NCI-H146 (cell line): ENCODE results near the gene HIRIP3.
"Not testable (repeated sequence)": the region's sequence is repeated elsewhere in the genome, so short reads cannot be mapped to it uniquely, and the experiment has no call there.

Experiments used
- DNase-seq: peaks from one replicate; lab custom pipeline; 2025; lab: John Stamatoyannopoulos, UW

Gene HIRIP3

DNA sequence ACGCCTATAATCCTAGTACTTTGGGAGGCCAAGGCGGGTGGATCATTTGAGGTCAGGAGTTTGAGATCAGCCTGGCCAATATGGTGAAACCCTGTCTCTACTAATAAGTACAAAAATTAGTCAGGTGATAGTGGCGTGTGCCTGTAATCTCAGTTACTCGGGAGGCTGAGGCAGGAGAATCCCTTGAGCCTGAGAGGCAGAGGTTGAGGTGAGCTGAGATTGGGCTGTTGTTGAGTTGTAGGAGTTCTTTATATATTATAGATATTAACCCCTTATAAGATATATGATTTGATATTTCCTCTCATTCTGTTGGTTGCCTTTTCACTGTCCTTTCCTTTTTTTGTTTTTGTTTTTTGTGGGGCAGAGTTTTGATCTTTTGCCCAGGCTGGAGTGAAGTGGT, 35.6 kb downstream of the HIRIP3 start:
- DNase-seq: not testable (repeated sequence)

DNA sequence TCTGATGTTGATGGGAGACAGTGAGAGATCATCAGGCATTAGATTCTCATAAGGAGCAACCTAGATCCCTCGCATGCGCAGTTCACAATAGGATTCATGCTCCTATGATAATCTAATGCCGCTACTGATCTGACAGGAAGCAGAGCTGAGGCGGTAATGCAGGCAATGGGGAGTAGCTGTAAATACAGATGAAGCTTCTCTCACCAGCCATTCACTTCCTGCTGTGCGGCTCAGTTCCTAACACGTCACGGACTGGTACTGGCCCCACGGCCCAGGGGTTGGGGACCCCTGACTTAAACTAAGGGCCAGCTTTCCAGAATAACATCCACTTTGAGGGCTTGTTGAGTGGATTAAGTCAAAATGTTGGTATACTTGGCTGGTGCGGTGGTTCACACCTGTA, 36.1 kb downstream of the HIRIP3 start:
- no peak for DNase-seq

DNA sequence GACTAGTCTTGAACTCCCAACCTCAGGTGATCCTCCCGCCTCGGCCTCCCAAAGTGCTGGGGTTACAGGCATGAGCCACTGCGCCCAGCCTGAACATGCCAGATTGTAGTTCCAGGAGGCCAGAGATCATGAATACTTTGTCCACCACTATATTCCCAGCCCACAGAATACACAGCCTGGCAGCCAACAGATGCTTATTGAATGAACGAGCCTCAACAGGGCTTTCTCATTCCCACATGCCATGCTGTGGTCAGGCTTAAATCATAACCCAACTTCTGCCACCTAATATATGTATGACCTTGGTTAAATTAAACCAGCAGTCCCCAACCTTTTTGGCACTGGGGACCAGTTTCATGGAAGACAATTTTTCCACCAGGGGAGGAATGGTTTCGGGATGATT, 36.7 kb downstream of the HIRIP3 start:
- no peak for DNase-seq

DNA sequence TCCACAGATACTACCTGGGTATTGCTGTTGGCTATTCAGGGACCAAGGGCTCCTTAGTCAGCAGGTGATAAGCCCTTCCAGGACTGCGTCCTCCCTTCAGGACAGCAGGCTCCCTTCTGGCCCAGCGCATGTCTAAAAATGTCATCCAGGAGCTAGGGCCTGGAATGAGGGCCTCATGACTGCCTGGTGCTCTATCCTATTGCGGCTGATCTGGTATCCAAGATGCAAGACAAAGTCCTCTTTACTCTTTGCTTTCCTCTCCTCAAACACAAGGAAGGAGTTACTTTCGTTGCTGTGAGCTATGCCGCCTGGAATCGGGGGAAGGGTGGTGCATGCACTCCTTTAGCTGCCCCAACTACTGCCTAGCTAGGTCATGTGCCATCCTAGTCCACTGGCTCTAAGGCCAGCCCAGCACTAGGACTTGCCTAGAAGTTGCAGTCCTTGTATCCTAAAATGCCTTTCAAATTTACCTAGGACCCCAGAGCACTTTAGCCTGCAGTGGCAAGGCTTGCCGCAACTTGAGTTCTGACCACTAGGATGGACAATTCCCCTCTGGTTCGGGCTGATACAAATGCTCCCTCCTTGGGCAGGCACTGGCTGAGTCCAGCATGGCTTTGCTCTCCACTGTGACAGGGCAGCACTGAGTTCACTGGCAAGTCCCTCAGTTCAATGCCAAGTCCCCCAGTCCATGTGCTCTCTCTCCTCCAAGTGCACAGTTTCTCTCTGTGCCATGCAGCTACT, 43.6 kb downstream of the HIRIP3 start:
- no peak for DNase-seq

DNA sequence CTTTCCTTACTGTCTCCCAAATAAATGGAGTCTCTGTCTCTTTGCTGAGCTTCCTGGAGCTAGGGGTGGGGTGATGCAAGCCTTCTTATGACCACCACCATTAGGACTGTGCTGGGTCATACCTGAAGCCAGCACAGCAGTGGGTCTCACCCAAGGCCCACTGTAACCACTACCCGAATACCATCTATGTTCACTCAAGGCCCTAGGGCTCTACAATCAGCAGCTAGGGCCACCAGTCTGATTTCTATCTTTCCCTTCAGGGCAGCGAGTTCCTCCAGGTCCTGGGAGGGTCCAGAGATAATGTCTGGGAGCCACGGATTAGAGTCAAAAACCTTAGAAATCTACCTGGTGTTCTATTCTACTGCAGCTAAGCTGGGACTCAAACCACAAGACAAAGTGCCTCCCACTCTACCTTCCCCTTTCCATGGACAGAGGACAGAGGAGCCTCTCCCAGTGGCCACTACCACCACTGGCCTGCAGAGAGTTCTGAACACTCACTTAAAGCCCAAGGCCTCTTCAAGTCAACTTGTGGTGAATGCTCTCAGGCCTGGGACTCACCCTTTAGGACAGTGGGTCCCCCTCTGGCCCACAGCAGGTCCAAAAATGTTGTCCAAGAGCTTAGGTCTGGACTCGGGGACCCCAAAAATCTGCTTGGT, 44.5 kb downstream of the HIRIP3 start:
- DNase-seq: no peak

DNA sequence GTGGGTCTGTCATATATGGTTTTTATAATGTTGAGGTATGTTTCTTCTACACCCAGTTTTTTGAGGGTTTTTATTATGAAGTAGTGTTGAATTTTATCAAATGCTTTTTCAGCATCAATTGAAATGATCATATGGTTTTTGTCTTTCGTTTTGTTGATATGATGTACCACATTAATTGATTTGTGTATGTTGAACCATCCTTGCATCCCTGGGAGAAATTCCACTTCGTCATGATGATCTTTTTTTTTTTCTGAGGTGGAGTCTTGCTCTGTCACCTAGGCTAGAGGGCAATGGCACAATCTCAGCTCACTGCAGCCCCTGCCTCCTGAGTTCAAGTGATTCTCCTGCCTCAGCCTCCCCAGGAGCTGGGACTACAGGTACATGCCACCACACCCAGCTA, 47.5 kb downstream of the HIRIP3 start:
- no peak for DNase-seq

DNA sequence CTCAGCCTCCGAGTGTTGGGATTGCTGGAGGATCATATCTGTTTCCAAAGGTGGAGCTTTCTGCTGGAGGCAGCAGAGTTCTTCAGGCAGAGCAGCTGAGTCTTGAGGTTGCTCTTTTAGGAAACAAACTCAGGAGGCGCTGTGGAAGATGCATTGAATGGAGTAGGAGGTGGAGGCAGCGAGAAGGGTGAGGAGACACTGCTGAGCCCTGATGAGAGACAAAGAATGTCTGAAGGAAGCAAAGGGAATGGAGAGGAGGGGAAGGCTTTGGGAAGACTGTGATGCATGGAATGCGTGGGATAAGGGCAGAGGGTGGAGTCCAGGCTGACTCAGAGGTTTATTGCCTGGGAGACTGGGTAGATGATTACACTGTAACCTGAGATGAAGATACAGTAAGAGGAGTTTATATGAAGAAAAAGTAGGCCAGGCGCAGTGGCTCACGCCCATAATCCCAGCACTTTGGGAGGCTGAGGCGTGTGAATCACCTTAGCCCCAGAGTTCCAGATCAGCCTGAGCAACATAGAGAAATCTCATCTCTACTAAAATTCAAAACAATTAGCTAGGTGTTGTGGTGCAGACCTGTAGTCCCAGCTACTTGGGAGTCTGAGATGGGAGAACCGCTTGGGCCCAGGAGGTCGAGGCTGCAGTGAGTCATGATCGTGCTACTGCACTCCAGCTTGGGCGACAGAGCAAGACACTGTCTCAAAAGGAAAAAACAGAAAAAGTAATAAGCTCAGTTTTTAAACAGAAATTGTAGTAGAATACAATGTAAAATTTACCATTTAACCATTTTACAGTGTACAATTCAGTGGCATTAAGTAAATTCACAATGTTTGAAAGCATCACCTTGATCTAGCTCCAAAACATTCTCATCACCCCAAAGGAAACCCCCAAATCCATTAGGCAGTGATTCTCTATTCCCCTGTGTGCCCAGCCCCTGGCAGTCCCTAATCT, 51.3 kb downstream of the HIRIP3 start:
- peak; percentile 76 for DNase-seq
